NCI-H526 treated with DMSO at 0.1 percent for 48 hours (cell line): ENCODE measurements around the gene RAB18.
"Not testable (repeated sequence)": the region's sequence is repeated elsewhere in the genome, so short reads cannot be mapped to it uniquely, and the experiment has no call there.

Source experiments
- DNase-seq: peaks from one replicate; lab custom pipeline; 2025; lab: John Stamatoyannopoulos, UW

Gene RAB18

GRCh38 chr10:27504007-27504807 is at the start of gene RAB18:
RAB18 (plus strand) TSS chr10:27504304; CDS start chr10:27504370, 66 bp downstream.
- DNase-seq, result peak; percentile 86

GRCh38 chr10:27454837-27455236 is 49.3 kb upstream of the RAB18 start:
- no peak for DNase-seq

- DNase-seq, result no peak
These were observed 46.7 kb upstream of the RAB18 start for GRCh38 chr10:27457261-27457945.

GRCh38 chr10:27457966-27458365 is 46.1 kb upstream of the RAB18 start:
- no peak for DNase-seq

GRCh38 chr10:27461312-27461711 is 42.8 kb upstream of the RAB18 start:
- DNase-seq, result no peak

GRCh38 chr10:27463961-27464360 is 40.1 kb upstream of the RAB18 start:
- no peak for DNase-seq

GRCh38 chr10:27464993-27465392 is 39.1 kb upstream of the RAB18 start:
- no peak for DNase-seq

- not testable (repeated sequence) for DNase-seq
These were observed 38.5 kb upstream of the RAB18 start for GRCh38 chr10:27465596-27465995.

GRCh38 chr10:27470885-27471284 is 33.2 kb upstream of the RAB18 start:
- no peak for DNase-seq

- DNase-seq, result no peak
These were observed 29.4 kb upstream of the RAB18 start for GRCh38 chr10:27474741-27475140.

GRCh38 chr10:27479016-27479415 is 25.1 kb upstream of the RAB18 start:
- no peak for DNase-seq

GRCh38 chr10:27481486-27481885 is 22.6 kb upstream of the RAB18 start:
- no peak for DNase-seq

GRCh38 chr10:27482984-27483956 is 20.8 kb upstream of the RAB18 start:
- DNase-seq, result no peak

- DNase-seq, result no peak
These were observed 18.7 kb upstream of the RAB18 start for GRCh38 chr10:27485368-27485767.

GRCh38 chr10:27485986-27486385 is 18.1 kb upstream of the RAB18 start:
- DNase-seq, result no peak

- DNase-seq, result no peak
These were observed 13.3 kb upstream of the RAB18 start for GRCh38 chr10:27490807-27491206.

GRCh38 chr10:27494116-27494805 is 9.8 kb upstream of the RAB18 start:
- DNase-seq, result no peak

GRCh38 chr10:27496137-27496536 is 8.0 kb upstream of the RAB18 start:
- DNase-seq, result no peak

GRCh38 chr10:27500096-27500495 is 4.0 kb upstream of the RAB18 start:
- DNase-seq, result no peak

GRCh38 chr10:27500886-27501285 is 3.2 kb upstream of the RAB18 start:
- DNase-seq, result no peak

GRCh38 chr10:27503498-27504006 is 552 bp upstream of the RAB18 start:
- DNase-seq, result no peak
